ENCODE measurements around the gene PLCG1.

Gene PLCG1

GRCh38 chr20:41168281-41169161, 31.2 kb downstream of the PLCG1 start:
- no peak for DNase-seq

GRCh38 chr20:41169162-41169690, 31.9 kb downstream of the PLCG1 start:
- DNase-seq, result no peak

- no peak for DNase-seq
Observed at GRCh38 chr20:41169791-41170351, 32.5 kb downstream of the PLCG1 start.

DNA sequence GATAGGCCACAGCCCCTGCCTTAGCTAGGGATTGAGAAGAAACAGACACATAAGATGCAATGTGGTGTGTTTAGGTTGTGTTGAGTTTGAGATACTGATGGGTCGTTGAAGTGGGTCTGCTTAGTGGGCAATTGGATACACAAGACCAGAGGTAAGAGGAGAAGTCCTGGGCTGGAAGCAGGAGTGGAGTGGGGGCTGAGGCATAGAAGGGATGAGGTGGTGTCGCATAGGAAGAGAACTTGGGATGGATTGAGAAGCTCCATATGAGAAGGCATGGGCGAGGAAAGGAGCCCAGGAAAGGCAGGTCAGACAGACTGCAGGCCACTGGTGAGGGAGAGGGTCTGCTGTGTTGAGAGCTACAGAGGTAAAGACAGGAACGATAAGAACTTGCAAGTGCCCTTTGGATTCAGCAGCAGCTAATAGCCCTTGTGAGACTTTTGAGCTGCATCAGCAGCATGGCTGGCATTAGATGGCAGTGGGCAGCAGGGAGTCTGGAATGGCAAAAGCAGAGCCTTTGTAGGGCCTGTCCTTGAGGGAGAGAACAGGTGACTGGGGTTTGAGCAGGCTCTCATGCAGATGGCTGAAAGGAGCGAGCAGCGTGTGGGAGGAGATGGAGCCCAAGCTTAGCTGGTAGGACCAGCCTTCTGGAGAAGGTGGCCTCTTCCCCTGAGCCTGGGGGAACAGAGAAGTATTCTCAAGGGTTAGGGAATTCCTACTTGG, 33.2 kb downstream of the PLCG1 start:
- DNase-seq, result no peak

- no peak for DNase-seq
Observed at GRCh38 chr20:41171736-41172295, 34.5 kb downstream of the PLCG1 start.

GRCh38 chr20:41172296-41173140, 35.2 kb downstream of the PLCG1 start:
- no peak for DNase-seq

- DNase-seq, result no peak
Observed at GRCh38 chr20:41173161-41173721, 35.9 kb downstream of the PLCG1 start.

DNA sequence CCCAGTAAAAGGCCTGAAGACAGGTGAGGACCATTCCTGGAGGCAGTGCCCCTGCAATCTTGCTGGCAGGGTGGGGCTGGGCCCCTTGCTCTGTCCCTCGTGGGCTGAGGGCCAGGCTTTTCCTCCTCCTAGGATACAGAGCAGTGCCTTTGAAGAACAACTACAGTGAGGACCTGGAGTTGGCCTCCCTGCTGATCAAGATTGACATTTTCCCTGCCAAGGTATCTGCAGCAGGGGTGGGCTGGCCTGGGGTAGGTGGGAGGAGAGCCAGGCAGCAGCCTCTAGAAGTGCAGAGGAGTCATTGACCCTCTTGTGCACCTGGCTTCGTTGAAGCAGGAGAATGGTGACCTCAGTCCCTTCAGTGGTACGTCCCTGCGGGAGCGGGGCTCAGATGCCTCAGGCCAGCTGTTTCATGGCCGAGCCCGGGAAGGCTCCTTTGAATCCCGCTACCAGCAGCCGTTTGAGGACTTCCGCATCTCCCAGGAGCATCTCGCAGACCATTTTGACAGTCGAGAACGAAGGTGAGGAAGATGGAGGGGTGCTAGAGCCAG, 36.5 kb downstream of the PLCG1 start:
- DNase-seq, result no peak

- no peak for DNase-seq
Observed at GRCh38 chr20:41174373-41174772, 37.0 kb downstream of the PLCG1 start.

GRCh38 chr20:41174782-41175181, 37.4 kb downstream of the PLCG1 start:
- DNase-seq, result no peak

- DNase-seq, result no peak
Observed at GRCh38 chr20:41175201-41175651, 37.9 kb downstream of the PLCG1 start.

- no peak for DNase-seq
Observed at GRCh38 chr20:41175727-41176330, 38.5 kb downstream of the PLCG1 start.

DNA sequence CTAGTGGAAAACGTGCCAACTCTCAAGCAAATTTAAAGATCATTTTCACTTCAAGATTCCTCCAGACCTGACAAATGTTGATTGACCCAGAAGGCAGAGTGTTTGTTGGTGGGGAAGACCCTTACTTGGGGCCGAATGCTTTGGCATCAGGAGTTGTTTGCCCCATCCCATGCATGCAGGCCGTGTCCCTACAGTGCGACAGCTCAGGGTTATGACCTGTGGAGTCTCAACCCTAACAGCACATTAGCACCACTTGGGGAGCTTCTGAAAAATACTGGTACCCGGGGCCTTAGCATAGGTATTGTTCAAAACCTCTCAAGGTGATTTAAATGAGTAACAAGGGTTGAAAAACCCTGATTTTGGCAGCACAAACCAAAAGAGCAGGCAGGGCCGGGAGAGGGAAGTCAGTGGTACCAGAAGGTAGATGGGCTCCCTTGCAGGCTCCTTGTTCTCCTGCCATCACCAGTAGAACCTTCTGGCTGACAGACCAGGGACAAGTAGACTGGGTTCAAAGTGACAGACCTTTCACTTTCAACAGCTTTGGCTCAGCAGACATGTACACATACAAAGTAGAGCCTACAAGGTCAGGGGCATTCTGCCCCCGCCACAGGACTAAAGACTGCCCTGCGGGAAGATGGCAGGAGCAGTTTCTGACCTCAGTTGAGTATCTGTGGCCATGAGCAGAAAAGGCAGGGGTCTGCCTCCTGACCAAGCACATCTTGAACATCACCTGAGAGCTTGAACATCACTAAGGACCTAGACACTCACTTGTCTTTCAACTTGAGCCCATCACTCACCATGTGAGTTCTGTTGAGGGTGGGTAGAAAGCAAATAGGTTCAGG, 39.6 kb downstream of the PLCG1 start:
- no peak for DNase-seq

DNA sequence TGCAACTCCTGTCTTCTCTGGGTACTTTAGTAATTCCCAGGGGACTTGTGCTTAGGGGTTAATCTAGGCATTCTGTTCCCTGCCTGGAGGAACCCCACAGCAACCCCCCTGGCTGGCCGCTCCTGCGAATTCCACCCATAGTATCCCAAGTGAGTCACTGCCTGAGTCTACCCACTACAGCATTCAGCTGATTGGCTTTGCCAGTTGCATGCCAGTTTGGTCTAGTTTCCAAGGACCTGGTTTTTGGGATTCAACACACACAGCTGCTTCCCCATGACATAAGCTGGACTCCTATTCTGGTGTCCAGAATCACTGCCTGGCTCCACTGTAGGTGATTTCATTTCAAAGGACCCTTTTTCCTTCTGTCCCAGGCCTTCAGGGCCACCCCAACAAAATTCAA, 40.3 kb downstream of the PLCG1 start:
- DNase-seq, result no peak

GRCh38 chr20:41178495-41178894, 41.2 kb downstream of the PLCG1 start:
- no peak for DNase-seq

- peak; percentile 80 for DNase-seq
Observed at GRCh38 chr20:41178904-41179432, 41.6 kb downstream of the PLCG1 start.

DNA sequence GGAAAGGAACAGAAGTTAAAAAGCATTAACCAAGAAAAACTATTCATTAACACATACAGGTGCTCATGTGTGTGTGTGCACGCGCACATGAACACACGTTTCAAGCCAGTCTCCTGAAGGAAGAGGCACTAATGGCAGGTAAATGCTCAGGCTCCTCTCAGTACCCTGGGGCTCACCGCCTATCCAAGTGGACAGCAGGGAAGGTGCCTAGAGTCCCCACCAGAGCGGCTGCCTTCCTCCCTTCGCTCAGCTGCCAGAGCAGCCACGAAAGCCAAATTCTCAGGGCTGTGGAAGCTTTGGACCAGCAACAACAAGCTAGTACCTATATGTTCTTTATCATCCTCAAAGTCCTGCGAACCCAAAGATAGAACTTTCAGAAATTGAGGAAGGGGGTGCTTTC, 42.6 kb downstream of the PLCG1 start:
- DNase-seq, result no peak

DNA sequence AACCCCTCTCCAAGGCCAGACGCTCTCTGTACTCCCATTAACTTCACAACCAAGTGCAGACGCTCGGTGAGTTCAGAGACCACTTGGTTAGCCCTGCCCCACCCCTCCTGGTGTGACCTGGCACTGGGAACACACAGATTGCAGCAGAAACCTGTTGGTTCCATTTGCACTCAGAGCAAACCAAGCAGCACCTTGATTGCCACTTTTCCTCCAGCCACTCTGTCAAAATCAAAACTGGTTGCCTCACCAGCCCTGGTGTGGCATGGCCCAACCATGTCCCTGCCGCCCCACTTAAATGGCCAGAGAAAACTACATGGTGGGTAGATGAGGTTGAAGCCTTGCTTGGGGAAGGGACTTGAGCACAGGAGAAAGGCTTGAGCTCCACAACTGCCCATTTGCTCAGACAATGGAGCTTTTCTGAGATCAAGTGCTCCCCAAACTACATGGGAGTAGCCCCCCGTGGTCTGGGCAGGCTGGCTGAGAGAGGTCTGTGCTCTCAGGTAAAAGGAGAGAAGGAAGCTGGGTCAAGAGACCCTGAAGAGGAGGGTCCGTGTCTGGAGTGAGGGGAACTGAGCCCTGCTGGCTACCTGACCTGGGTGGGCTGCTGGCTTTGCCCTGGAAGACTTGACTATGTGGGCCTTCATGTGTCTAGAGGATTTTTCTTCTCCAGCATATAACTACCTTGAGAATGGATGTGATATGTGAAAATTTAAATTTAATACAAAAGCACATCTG, 43.4 kb downstream of the PLCG1 start:
- DNase-seq, result no peak

DNA sequence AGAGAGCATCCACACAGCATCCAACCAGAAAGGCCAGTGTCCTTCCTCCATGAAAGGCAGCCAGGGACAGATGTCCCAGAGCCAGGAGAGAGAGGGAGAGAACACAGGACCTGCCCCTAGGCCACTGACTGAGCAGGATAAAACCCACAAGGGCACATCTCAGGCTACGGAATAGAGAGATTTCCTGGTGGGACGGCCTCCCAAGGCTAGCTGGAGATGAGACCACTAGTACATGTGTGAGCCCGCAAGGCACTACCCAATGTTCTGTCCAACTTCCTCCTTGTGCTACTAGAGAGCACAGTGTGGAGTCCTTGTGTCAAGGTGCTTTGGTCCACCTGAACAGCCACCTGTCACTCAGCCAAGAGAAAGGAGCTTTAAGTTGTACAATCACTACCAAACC, 44.2 kb downstream of the PLCG1 start:
- DNase-seq, result no peak

Measured in NCI-H1417 treated with DMSO at 0.1 percent for 48 hours (cell line).